K562 (cell line): ENCODE data around the gene FUZ. TPM values are rescaled to one million over a fixed set of nuclear protein-coding genes. Genes with fewer than 3 reads are reported as not detected.
A peak's percentile ranks its signal among the peaks of the same experiment; 100 is the strongest.

ENCODE experiments used
- TCF7L2 ChIP-seq: fragments of 150-350 bp; IDR thresholded peaks from 2 replicates; pipeline ENCODE4 v1.6.1; 2016; ENCODE audit warnings: low read depth, mild to moderate bottlenecking, low read length, moderate library complexity
- ZNF134 ChIP-seq: fragments of 250-450 bp; sonication (Bioruptor Pico); conservative IDR thresholded peaks from 2 replicates; pipeline ENCODE4 v1.4.0; 2020
- polyA plus RNA-seq, 8 experiments: library from polyadenylated mRNA; depleted of rRNA in 4 of 8; stranded (reverse) in 5 of 8; unstranded in 3 of 8; fragments of >200 nt; fragmentation: Nextera tagmentation in 2 of 8; fragmentation: Illumina TruSeq in 1 of 8; extraction: Ambion mirVana in 2 of 8; extraction: Trizol in 1 of 8; gene quantifications; 2 replicates each; pipeline versions ENCODE4 v1.2.1 to v1.2.3, GENCODE V29; 2011 to 2014; ENCODE audit warnings: inconsistent platforms in 1 of 8, missing spikeins in 1 of 8
- total RNA-seq, 7 experiments: library from RNA; depleted of rRNA in 6 of 7; stranded (reverse); fragments of >200 nt in 6 of 7; fragmentation: Illumina TruSeq in 2 of 7; extraction: Trizol in 2 of 7; gene quantifications; 2 replicates each; pipeline versions ENCODE4 v1.2.1 to v1.2.3, GENCODE V29; 2011 to 2021; ENCODE audit warnings: low replicate concordance in 1 of 7
- TF ChIP-seq, protein P1 (sequence below): fragments of 450-650 bp; IDR thresholded peaks from 2 replicates; pipeline ENCODE4 v1.6.1; 2016; ENCODE audit warnings: low read depth
- TF ChIP-seq, protein P2 (sequence below), 3 experiments: IDR thresholded peaks in 2 of 3; conservative IDR thresholded peaks in 1 of 3; 2 replicates each; pipeline ENCODE4 v1.5.1; 2011 to 2012; ENCODE audit warnings: low read length in 3 of 3, mild to moderate bottlenecking in 3 of 3, control low read depth in 2 of 3, improper control_type of control experiment in 1 of 3, inconsistent platforms in 1 of 3, low read depth in 1 of 3, mixed read lengths in 1 of 3, moderate library complexity in 1 of 3; ENCODE audit not compliant: insufficient read depth in 2 of 3

The FUZ gene
- total and polyA plus RNA-seq, 9 of the 15 experiments (the other 6 are each of a cell fraction or from before 2014, with no cell fraction given): 0.17 to 7.6 (median 3.6) TPM; not detected in 1

- TF ChIP-seq, protein P1, sequence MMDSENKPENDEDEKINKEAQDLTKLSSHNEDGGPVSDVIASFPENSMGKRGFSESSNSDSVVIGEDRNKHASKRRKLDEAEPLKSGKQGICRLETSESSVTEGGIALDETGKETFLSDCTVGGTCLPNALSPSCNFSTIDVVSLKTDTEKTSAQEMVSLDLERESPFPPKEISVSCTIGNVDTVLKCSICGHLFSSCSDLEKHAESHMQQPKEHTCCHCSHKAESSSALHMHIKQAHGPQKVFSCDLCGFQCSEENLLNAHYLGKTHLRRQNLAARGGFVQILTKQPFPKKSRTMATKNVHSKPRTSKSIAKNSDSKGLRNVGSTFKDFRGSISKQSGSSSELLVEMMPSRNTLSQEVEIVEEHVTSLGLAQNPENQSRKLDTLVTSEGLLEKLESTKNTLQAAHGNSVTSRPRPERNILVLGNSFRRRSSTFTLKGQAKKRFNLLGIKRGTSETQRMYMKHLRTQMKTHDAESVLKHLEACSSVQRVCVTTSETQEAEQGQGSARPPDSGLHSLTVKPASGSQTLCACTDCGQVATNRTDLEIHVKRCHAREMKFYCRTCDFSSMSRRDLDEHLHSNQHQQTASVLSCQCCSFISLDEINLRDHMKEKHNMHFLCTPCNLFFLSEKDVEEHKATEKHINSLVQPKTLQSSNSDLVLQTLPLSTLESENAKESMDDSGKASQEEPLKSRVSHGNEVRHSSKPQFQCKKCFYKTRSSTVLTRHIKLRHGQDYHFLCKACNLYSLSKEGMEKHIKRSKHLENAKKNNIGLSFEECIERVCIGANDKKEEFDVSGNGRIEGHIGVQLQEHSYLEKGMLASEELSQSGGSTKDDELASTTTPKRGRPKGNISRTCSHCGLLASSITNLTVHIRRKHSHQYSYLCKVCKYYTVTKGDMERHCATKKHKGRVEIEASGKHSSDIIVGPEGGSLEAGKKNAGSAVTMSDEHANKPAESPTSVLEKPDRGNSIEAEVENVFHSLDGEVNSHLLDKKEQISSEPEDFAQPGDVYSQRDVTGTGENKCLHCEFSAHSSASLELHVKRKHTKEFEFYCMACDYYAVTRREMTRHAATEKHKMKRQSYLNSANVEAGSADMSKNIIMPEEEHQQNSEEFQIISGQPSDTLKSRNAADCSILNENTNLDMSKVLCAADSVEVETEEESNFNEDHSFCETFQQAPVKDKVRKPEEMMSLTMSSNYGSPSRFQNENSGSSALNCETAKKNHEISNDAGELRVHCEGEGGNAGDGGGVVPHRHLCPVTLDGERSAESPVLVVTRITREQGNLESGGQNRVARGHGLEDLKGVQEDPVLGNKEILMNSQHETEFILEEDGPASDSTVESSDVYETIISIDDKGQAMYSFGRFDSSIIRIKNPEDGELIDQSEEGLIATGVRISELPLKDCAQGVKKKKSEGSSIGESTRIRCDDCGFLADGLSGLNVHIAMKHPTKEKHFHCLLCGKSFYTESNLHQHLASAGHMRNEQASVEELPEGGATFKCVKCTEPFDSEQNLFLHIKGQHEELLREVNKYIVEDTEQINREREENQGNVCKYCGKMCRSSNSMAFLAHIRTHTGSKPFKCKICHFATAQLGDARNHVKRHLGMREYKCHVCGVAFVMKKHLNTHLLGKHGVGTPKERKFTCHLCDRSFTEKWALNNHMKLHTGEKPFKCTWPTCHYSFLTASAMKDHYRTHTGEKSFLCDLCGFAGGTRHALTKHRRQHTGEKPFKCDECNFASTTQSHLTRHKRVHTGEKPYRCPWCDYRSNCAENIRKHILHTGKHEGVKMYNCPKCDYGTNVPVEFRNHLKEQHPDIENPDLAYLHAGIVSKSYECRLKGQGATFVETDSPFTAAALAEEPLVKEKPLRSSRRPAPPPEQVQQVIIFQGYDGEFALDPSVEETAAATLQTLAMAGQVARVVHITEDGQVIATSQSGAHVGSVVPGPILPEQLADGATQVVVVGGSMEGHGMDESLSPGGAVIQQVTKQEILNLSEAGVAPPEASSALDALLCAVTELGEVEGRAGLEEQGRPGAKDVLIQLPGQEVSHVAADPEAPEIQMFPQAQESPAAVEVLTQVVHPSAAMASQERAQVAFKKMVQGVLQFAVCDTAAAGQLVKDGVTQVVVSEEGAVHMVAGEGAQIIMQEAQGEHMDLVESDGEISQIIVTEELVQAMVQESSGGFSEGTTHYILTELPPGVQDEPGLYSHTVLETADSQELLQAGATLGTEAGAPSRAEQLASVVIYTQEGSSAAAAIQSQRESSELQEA: no peak
- no peak for TF ChIP-seq ZNF134 (CRISPR knock-in tag)
- peak; percentile 91 for TF ChIP-seq TCF7L2
- TF ChIP-seq, protein P2, sequence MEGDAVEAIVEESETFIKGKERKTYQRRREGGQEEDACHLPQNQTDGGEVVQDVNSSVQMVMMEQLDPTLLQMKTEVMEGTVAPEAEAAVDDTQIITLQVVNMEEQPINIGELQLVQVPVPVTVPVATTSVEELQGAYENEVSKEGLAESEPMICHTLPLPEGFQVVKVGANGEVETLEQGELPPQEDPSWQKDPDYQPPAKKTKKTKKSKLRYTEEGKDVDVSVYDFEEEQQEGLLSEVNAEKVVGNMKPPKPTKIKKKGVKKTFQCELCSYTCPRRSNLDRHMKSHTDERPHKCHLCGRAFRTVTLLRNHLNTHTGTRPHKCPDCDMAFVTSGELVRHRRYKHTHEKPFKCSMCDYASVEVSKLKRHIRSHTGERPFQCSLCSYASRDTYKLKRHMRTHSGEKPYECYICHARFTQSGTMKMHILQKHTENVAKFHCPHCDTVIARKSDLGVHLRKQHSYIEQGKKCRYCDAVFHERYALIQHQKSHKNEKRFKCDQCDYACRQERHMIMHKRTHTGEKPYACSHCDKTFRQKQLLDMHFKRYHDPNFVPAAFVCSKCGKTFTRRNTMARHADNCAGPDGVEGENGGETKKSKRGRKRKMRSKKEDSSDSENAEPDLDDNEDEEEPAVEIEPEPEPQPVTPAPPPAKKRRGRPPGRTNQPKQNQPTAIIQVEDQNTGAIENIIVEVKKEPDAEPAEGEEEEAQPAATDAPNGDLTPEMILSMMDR (IDR thresholded peaks at IDR 0.05 in 2 of 3, conservative IDR thresholded peaks at IDR 0.05 in 1 of 3; ENCODE audit: insufficient read depth in 2 of 3, low read depth in 1 of 3, low read length in 3 of 3): peak in 2 of 3 experiments; percentile 15 to 21; a peak in 1 of 6 replicates
These were observed at the start of gene FUZ (continued) for GRCh38 chr19:49812997-49813861.
